ENCODE results near the gene CLIP2.

DNA sequence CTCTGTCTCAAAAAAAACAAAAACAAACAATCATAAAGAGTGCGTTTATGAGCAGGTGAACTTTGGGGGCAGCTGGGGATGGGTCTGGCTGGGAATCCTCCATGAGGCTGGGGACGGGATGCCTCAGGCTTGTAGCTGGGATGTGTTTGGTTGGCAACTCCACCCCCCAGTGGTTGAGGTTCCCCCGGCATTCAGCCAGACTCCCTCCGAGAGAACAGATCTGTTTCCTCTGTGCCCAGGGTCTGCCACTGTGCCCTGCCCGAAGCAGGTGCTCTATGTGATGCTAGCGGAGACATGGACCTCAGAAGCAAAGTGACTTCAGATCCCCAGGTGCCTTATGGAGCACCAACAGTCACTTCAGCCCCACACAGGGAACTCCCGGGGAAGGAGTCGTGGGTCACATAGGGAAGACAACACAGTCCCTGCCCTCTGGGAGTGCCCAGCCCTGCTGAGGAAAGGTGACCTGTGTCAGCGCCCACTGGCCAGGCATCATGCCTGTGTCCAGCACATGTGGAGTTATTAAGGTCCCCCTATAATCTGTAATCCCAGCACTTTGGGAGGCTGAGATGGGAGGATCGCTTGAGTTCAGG, 135.2 kb downstream of the CLIP2 start:
- no peak for TF ChIP-seq CTCF (IDR thresholded peaks at IDR 0.05; ENCODE audit: low read length)
- no peak for TF ChIP-seq EZH2 (optimal IDR thresholded peaks at IDR 0.05; ENCODE audit: low read depth, low read length)
- no peak for TF ChIP-seq EZH2phosphoT487 (IDR thresholded peaks at IDR 0.05; ENCODE audit: low read length)

All from MM.1S (cell line).